Measurements from ENCODE around the gene MRPL41.
A peak's percentile ranks its signal among the peaks of the same experiment; 100 is the strongest.

The MRPL41 gene

DNA sequence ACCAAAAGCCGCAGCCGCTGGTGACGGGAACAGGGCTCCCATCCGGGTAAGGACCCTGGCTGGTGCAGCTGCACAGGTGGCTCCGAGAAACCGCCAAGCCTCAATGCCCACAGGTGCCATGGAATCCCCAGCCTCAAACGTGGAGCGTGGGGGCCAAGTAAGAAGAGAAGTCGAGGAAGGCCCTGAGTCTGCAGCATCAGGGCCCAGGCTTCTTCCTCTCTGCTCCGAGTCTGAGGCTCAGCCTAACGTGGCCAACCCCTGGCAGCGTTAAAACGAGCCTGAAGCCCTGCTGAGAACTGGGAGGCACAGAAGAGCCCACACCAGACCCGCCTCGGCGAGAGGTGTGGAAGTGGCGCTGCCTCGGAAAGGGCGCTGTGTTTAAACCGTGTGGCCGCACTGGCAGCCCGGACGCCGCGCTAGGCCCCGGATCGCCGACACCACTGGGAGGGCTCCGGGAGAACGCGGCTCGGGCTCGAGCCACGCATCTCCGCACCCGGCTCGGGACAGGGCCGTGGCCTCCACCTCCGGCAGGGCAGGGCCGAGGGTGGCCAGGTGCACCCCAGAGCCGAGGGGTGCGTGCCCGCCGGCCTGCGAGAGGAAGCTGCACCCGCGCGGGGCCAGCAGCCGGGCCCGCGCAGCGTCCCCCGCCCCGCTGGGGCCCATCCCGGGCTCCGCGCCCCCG lies 37.9 kb downstream of the MRPL41 start:
- Histone ChIP-seq H3K36me3 (ENCODE audit: insufficient read depth, low read length) (no peaks in the 10 kb centered on the region), H3K79me2 (ENCODE audit: insufficient read depth, low read length) (peaks cover 28% of the 10 kb centered on the region), H3K4me3 (ENCODE audit: low read length, poor library complexity, severe bottlenecking) (peak overlapping the region; percentile 84), H3K4me2 (ENCODE audit: low read depth, low read length, poor library complexity, severe bottlenecking) (peak overlapping the region; percentile 80), H2AFZ (ENCODE audit: low read length) (no peak overlapping the region), H3K9me2 (replicated peaks; ENCODE audit: low read depth, low read length) (no peaks in the 10 kb centered on the region), H3K27me3 (ENCODE audit: insufficient read depth, low read length, poor library complexity, severe bottlenecking) (no peaks in the 10 kb centered on the region), H3K9me3 (ENCODE audit: insufficient read depth, low read depth, low read length) (no peaks in the 10 kb centered on the region), H3K4me1 (ENCODE audit: insufficient read depth, low read length, poor library complexity, severe bottlenecking) (peaks cover 10% of the 10 kb centered on the region), H3K9ac (ENCODE audit: low read depth, low read length, poor library complexity, severe bottlenecking) (peak overlapping the region; percentile 76), H3F3A (ENCODE audit: low read depth) (no peaks in the 10 kb centered on the region), H4K20me1 (ENCODE audit: insufficient read depth, low read length, poor library complexity, severe bottlenecking) (peaks cover 10% of the 10 kb centered on the region)
- no peak for TF ChIP-seq EZH2phosphoT487 (IDR thresholded peaks at IDR 0.05; ENCODE audit: borderline replicate concordance)
- TF ChIP-seq, protein P1, sequence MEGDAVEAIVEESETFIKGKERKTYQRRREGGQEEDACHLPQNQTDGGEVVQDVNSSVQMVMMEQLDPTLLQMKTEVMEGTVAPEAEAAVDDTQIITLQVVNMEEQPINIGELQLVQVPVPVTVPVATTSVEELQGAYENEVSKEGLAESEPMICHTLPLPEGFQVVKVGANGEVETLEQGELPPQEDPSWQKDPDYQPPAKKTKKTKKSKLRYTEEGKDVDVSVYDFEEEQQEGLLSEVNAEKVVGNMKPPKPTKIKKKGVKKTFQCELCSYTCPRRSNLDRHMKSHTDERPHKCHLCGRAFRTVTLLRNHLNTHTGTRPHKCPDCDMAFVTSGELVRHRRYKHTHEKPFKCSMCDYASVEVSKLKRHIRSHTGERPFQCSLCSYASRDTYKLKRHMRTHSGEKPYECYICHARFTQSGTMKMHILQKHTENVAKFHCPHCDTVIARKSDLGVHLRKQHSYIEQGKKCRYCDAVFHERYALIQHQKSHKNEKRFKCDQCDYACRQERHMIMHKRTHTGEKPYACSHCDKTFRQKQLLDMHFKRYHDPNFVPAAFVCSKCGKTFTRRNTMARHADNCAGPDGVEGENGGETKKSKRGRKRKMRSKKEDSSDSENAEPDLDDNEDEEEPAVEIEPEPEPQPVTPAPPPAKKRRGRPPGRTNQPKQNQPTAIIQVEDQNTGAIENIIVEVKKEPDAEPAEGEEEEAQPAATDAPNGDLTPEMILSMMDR (conservative IDR thresholded peaks at IDR 0.05; ENCODE audit: low read length), result no peak

DNA sequence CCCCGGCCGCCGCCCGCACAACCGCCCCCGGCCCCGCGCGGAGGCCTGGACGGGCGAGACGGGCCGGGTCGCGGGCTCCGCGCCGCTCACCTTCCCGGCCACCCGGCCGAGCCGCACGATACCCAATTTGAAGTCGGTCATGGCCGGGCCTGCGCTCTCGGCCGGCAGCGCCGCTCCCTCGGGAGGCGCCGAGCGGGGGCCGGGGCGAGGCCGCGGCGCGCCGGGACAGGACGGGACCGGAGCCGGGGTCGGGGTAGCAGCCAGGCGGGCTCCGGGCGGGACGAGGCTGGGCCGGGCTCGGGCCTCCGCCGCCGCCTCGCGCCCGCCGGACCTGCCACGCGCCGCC lies 38.4 kb downstream of the MRPL41 start:
- Histone ChIP-seq H3K9ac (ENCODE audit: low read depth, low read length, poor library complexity, severe bottlenecking) (no peak overlapping the region), H3K4me3 (ENCODE audit: low read length, poor library complexity, severe bottlenecking) (peak overlapping the region; percentile 84), H3K79me2 (ENCODE audit: insufficient read depth, low read length) (peaks cover 28% of the 10 kb centered on the region), H2AFZ (ENCODE audit: low read length) (no peak overlapping the region), H3K27me3 (ENCODE audit: insufficient read depth, low read length, poor library complexity, severe bottlenecking) (no peaks in the 10 kb centered on the region), H3K4me1 (ENCODE audit: insufficient read depth, low read length, poor library complexity, severe bottlenecking) (peaks cover 10% of the 10 kb centered on the region), H3F3A (ENCODE audit: low read depth) (no peaks in the 10 kb centered on the region), H3K9me2 (replicated peaks; ENCODE audit: low read depth, low read length) (no peaks in the 10 kb centered on the region), H3K9me3 (ENCODE audit: insufficient read depth, low read depth, low read length) (no peaks in the 10 kb centered on the region), H3K36me3 (ENCODE audit: insufficient read depth, low read length) (no peaks in the 10 kb centered on the region), H3K4me2 (ENCODE audit: low read depth, low read length, poor library complexity, severe bottlenecking) (no peak overlapping the region), H4K20me1 (ENCODE audit: insufficient read depth, low read length, poor library complexity, severe bottlenecking) (peaks cover 9% of the 10 kb centered on the region)
- no peak for TF ChIP-seq EZH2phosphoT487 (IDR thresholded peaks at IDR 0.05; ENCODE audit: borderline replicate concordance)
- TF ChIP-seq, protein P1 (conservative IDR thresholded peaks at IDR 0.05; ENCODE audit: low read length), result no peak

DNA sequence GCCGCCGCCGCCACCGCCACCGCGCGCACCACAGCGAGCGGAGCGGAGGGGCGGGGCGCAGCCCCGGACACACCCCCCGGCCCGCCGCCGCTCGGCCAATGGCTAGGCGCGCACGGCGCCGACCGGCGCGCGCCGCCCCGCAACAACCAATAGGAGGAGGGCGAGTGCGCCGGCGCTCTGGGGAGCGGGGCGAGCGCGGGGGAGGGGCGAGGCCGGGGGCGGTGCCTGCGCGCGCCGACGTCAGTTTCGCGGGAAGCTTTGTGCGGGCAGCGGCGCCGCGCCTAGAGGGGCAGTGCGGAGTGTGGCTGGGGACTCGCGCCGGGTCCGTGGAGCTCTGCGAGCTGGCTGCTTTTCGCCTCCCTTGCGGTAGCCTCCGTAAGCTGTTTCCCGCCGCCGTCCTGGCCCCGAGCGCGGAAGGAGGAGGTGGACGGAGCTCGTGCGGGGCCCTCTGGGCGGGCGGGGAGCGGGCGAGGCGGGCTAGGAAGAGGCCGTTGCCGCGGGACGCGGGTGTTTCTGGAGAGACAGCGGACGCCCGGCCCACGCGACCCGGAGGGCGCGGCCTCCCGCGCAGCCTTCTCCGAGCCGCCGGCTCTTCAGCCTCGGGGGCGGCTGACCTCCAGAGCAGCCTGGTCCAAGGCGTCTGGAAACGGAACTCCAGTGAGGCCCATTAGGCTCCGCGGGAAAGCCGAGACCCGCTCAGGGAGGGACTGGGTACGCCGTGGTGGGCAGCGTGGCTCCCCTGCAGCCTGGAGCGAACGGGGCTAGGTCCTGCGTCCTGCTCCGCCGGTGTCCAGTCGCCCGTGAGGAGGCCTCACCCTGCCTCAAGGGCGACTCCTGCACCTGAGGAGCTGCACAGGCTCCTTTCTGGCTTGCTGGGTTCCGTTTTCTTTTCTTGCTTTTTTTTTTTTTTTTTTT lies 39.0 kb downstream of the MRPL41 start, which contains the start of gene ZMYND19:
TSS of gene ZMYND19 (minus strand) at position 44 of the 915 bp plus-strand sequence. CDS start 249 bp downstream, outside the sequence.
- Histone ChIP-seq H3K9me2 (replicated peaks; ENCODE audit: low read depth, low read length) (no peaks in the 10 kb centered on the region), H2AFZ (ENCODE audit: low read length) (peak within 1 kb of the TSS; percentile 92), H3K4me2 (ENCODE audit: low read depth, low read length, poor library complexity, severe bottlenecking) (peak within 1 kb of the TSS; percentile 91), H3K27me3 (ENCODE audit: insufficient read depth, low read length, poor library complexity, severe bottlenecking) (no peaks in the 10 kb centered on the region), H3K9me3 (ENCODE audit: insufficient read depth, low read depth, low read length) (no peaks in the 10 kb centered on the region), H3K4me3 (ENCODE audit: low read length, poor library complexity, severe bottlenecking) (peak within 1 kb of the TSS; percentile 93), H3K9ac (ENCODE audit: low read depth, low read length, poor library complexity, severe bottlenecking) (peak within 1 kb of the TSS; percentile 77), H3K36me3 (ENCODE audit: insufficient read depth, low read length) (no peaks in the 10 kb centered on the region), H3K4me1 (ENCODE audit: insufficient read depth, low read length, poor library complexity, severe bottlenecking) (peaks cover 10% of the 10 kb centered on the region), H3K79me2 (ENCODE audit: insufficient read depth, low read length) (peaks cover 28% of the 10 kb centered on the region), H3F3A (ENCODE audit: low read depth) (no peaks in the 10 kb centered on the region), H4K20me1 (ENCODE audit: insufficient read depth, low read length, poor library complexity, severe bottlenecking) (peaks cover 9% of the 10 kb centered on the region)
- TF ChIP-seq, protein P1 (conservative IDR thresholded peaks at IDR 0.05; ENCODE audit: low read length), result no peak
- TF ChIP-seq EZH2phosphoT487 (IDR thresholded peaks at IDR 0.05; ENCODE audit: borderline replicate concordance), result no peak

All from Loucy (cell line).